ENCODE results near the gene ACTBL2. TPM values are rescaled to one million over a fixed set of nuclear protein-coding genes. Genes with fewer than 3 reads are reported as not detected.

ACTBL2 gene
- total RNA-seq, 1 experiment from 2014 or later = not detected

GRCh38 chr5:57453728-57454127, 28.9 kb downstream of the ACTBL2 start:
- no peak for ATAC-seq
- H3K4me3 Mint-ChIP-seq = no peak overlapping the region
- H3K27me3 Mint-ChIP-seq (ENCODE audit: low read depth) = no peaks in the 10 kb centered on the region
- TF ChIP-seq SMAD3 (CRISPR knock-in tag; IDR thresholded peaks at IDR 0.05; ENCODE audit: borderline replicate concordance) = no peak
- no peak for TF ChIP-seq ZNF396 (CRISPR knock-in tag; IDR thresholded peaks at IDR 0.05; ENCODE audit: borderline replicate concordance)
- no peak for TF ChIP-seq SMAD4 (CRISPR knock-in tag; IDR thresholded peaks at IDR 0.05)
- no peak for TF ChIP-seq ERG (CRISPR knock-in tag; IDR thresholded peaks at IDR 0.05)
- TF ChIP-seq ELF4 (CRISPR knock-in tag; IDR thresholded peaks at IDR 0.05; ENCODE audit: low read depth) = no peak
- no peak for TF ChIP-seq PRRX2 (CRISPR knock-in tag; IDR thresholded peaks at IDR 0.05)
- TF ChIP-seq ZNF532 (CRISPR knock-in tag; IDR thresholded peaks at IDR 0.05; ENCODE audit: borderline replicate concordance) = no peak
- no peak for TF ChIP-seq FOXJ3 (CRISPR knock-in tag; IDR thresholded peaks at IDR 0.05; ENCODE audit: borderline replicate concordance)
- TF ChIP-seq IRF1 (CRISPR knock-in tag; IDR thresholded peaks at IDR 0.05) = no peak
- no peak for TF ChIP-seq USF1 (CRISPR knock-in tag; IDR thresholded peaks at IDR 0.05)
- TF ChIP-seq CDX4 (CRISPR knock-in tag; IDR thresholded peaks at IDR 0.05; ENCODE audit: borderline replicate concordance) = no peak
- TF ChIP-seq E2F1 (CRISPR knock-in tag; IDR thresholded peaks at IDR 0.05) = no peak
- TF ChIP-seq ESRRA (CRISPR knock-in tag; IDR thresholded peaks at IDR 0.05; ENCODE audit: borderline replicate concordance) = no peak
- no peak for TF ChIP-seq TCF7 (CRISPR knock-in tag; IDR thresholded peaks at IDR 0.05; ENCODE audit: low read depth)
- no peak for TF ChIP-seq TEAD4 (CRISPR knock-in tag; IDR thresholded peaks at IDR 0.05)
- H3K36me3 Mint-ChIP-seq = no peaks in the 10 kb centered on the region
- CTCF ChIA-PET = no interaction called here
- POLR2A ChIA-PET = no interaction called here
- peaks cover 8% of the 10 kb centered on the region for H3K4me1 Mint-ChIP-seq
- peaks cover 7% of the 10 kb centered on the region for H3K9me3 Mint-ChIP-seq
- H3K27ac Mint-ChIP-seq = no peak overlapping the region
- DNase-seq (ENCODE audit: low spot score) = no peak

- CTCF ChIA-PET = no interaction called here
- Mint-ChIP-seq H3K36me3 (no peaks in the 10 kb centered on the region), H3K4me3 (no peak overlapping the region), H3K4me1 (peaks cover 12% of the 10 kb centered on the region), H3K9me3 (peaks cover 7% of the 10 kb centered on the region), H3K27me3 (ENCODE audit: low read depth) (no peaks in the 10 kb centered on the region), H3K27ac (no peak overlapping the region)
- no peak for TF ChIP-seq RORB (CRISPR knock-in tag; IDR thresholded peaks at IDR 0.05)
- no peak for TF ChIP-seq USF2 (CRISPR knock-in tag; IDR thresholded peaks at IDR 0.05)
- no peak for TF ChIP-seq SMAD4 (CRISPR knock-in tag; IDR thresholded peaks at IDR 0.05)
- TF ChIP-seq ZNF138 (CRISPR knock-in tag; conservative IDR thresholded peaks at IDR 0.05) = no peak
- no peak for TF ChIP-seq PRRX2 (CRISPR knock-in tag; IDR thresholded peaks at IDR 0.05)
- DNase-seq (ENCODE audit: low spot score) = no peak
- POLR2A ChIA-PET = no interaction called here
- no peak for ATAC-seq
These were observed 29.7 kb downstream of the ACTBL2 start for GRCh38 chr5:57452885-57453284.

All from WTC11 (cell line).